Transverse colon (tissue), 4 donors: Measurements from ENCODE around the gene SRSF10. TPM values are rescaled to one million over a fixed set of nuclear protein-coding genes. Genes with fewer than 3 reads are reported as not detected.

ENCODE experiments used
- DNase-seq: peaks from one replicate; pipeline ENCODE4 v3.0.0-alpha.2; 2019
- H3K27ac ChIP-seq, 4 donors: fragments of 200-600 bp; sonication (generic); 2 replicates each; pipeline ENCODE4 v1.5.1; 2016 to 2018; ENCODE audit warnings: inconsistent platforms in 4 of 4
- H3K27me3 ChIP-seq: fragments of 200-600 bp; sonication (generic); 2 replicates; pipeline ENCODE4 v1.5.1; 2017; ENCODE audit warnings: inconsistent platforms
- H3K36me3 ChIP-seq, 4 donors: fragments of 200-600 bp; sonication (generic); 2 replicates each; pipeline ENCODE4 v1.5.1; 2017 to 2019; ENCODE audit warnings: inconsistent platforms in 4 of 4
- H3K4me1 ChIP-seq, 4 donors: fragments of 200-600 bp; sonication (generic); 2 replicates each; pipeline ENCODE4 v1.5.1; 2017 to 2020; ENCODE audit warnings: inconsistent platforms in 4 of 4
- H3K4me3 ChIP-seq, 4 donors: fragments of 200-600 bp; sonication (generic); 1 replicate in 1 of 4; 2 replicates in 3 of 4; pipeline versions ENCODE4 v1.5.1 to v1.6.1; 2017 to 2019; ENCODE audit warnings: inconsistent platforms in 4 of 4
- H3K9me3 ChIP-seq, 2 donors: fragments of 200-600 bp; sonication (generic); 2 replicates each; pipeline ENCODE4 v1.5.1; 2017 to 2019; ENCODE audit warnings: inconsistent platforms in 2 of 2
- CTCF ChIP-seq, 5 experiments: fragments of 200-600 bp in 3 of 5; fragments of 450-650 bp in 2 of 5; sonication (generic) in 3 of 5; IDR thresholded peaks; 1 replicate in 2 of 5; 2 replicates in 3 of 5; pipeline ENCODE4 v1.5.1; 2016 to 2017; ENCODE audit warnings: antibody characterized with exemption in 5 of 5, inconsistent platforms in 3 of 5, mild to moderate bottlenecking in 2 of 5, moderate library complexity in 1 of 5
- EP300 ChIP-seq: sonication (generic); formaldehyde crosslinking; IDR thresholded peaks from one replicate; pipeline ENCODE4 v1.6.1; 2017; ENCODE audit warnings: antibody characterized with exemption, low read depth
- POLR2A ChIP-seq: fragments of 450-650 bp; IDR thresholded peaks from one replicate; pipeline ENCODE4 v1.6.1; 2016; ENCODE audit warnings: antibody characterized with exemption, mild to moderate bottlenecking, moderate library complexity
- POLR2AphosphoS5 ChIP-seq, 3 donors: sonication (generic); formaldehyde crosslinking; IDR thresholded peaks; one replicate each; pipeline ENCODE4 v1.6.1; 2016; ENCODE audit warnings: antibody characterized with exemption in 3 of 3
- WGBS, 2 donors: methylation state at CpG; one replicate each; pipeline ENCODE4 v1.1.5; 2018; ENCODE audit warnings: low coverage in 1 of 2; 5-methylcytosine and 5-hydroxymethylcytosine counted together
- in situ Hi-C, 4 donors: fragments of 200-750 bp; cut with MboI; loops; one replicate each; pipeline versions ENCODE4 v1.15.0 to v1.15.1; 2017; ENCODE audit warnings: low sequenced_read_pairs in 3 of 4, low pct_ligation_motif_present in 1 of 4, low pct_unique_long_range_greater_than_20kb in 1 of 4
- intact Hi-C: fragments of 100-400 bp; cut with DNase I; formaldehyde crosslinking; loops from one replicate; pipeline ENCODE4 v1.15.1; 2023; ENCODE audit warnings: low total_unique reads
- total RNA-seq, 4 donors: library from RNA; depleted of rRNA; stranded (reverse); fragments of >200 nt; gene quantifications; one replicate each; pipeline ENCODE4 v1.1.0, GENCODE V29; 2016

Gene SRSF10
- total RNA-seq, 4 donors from 2014 or later, result 58.4 to 140 (median 91.3) TPM

DNA sequence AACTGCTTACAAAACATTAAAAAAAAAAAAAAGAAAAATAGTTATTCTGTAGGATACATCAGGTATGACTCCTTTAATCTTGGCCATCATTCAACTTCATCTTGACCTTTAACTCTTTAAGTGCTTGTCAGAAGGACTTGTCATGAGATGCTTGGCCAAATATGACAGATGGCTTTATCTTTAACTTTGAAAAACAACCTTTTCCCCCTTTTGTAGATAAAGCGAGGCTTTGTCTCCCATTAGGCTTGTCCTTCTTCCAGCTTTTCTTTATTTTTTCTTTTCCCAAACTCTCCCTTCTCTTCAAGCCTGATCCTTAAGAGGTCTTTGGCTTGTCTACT lies 2.3 kb downstream of the SRSF10 start:
- H3K4me3 ChIP-seq, result peak overlapping the region in 1 of 4 donors; percentile 97
- H3K9me3 ChIP-seq, result no peaks in the 10 kb centered on the region
- peaks cover 0 to 8% (median 2%) of the 10 kb centered on the region in 4 donors for H3K36me3 ChIP-seq
- TF ChIP-seq POLR2A (no peak), EP300 (no peak), POLR2AphosphoS5 (IDR thresholded peaks at IDR 0.05) (no peak), CTCF (IDR thresholded peaks at IDR 0.05) (no peak)
- in situ Hi-C loops, result no loop called here
- WGBS, 2 donors, result 61 to 78% methylated on average over 1 of the region's 1 CpG
- H3K4me1 ChIP-seq, result peaks cover 26 to 53% (median 35%) of the 10 kb centered on the region in 4 donors
- intact Hi-C loops, result no loop called here
- peak overlapping the region; percentile 27 to 98 (median 96) for H3K27ac ChIP-seq
- no peak for DNase-seq
- H3K27me3 ChIP-seq, result no peaks in the 10 kb centered on the region

DNA sequence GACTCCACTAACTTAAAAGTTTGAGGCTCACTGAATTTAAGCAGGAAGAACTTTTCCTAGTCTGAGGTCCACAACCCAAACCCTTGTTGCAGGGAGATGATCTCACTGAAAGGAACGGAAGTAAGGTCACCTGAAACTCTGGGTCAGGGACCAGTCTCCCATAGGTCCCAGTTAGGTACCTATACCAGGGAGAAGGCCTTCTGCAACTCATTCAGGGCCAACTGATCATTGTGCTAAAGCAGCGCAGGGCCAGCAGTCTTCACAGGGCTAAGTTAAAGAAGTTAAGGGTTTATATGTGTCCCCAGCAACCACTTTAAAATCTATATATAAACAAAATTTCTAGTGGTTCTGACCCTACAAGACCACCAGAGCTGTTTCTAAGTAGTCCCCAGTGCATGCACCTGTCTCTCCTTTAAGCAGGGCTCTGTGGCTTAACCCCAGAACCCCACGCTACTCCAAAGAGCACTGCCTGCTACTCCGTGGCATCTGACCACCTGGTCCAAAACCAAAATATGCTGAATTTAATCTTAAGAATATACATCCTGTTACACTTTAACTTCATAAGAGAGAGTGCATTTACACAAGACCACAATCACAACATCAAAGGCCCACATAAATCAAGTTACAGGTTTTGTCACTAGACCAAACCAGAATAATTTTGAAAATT lies 2.8 kb downstream of the SRSF10 start:
- peak overlapping the region; percentile 26 to 98 (median 62) for H3K27ac ChIP-seq
- DNase-seq, result no peak
- H3K9me3 ChIP-seq, result no peaks in the 10 kb centered on the region
- 36 to 53% methylated on average over 2 to 4 of the region's 4 CpGs for WGBS, 2 donors
- no peaks in the 10 kb centered on the region for H3K27me3 ChIP-seq
- TF ChIP-seq CTCF (IDR thresholded peaks at IDR 0.05) (no peak), POLR2A (no peak), EP300 (no peak), POLR2AphosphoS5 (IDR thresholded peaks at IDR 0.05) (no peak)
- in situ Hi-C loops (no loop called here), intact Hi-C loops (no loop called here)
- H3K4me1 ChIP-seq, result peaks cover 26 to 53% (median 35%) of the 10 kb centered on the region in 4 donors
- peaks cover 0 to 8% (median 2%) of the 10 kb centered on the region in 4 donors for H3K36me3 ChIP-seq
- H3K4me3 ChIP-seq, result no peak overlapping the region

DNA sequence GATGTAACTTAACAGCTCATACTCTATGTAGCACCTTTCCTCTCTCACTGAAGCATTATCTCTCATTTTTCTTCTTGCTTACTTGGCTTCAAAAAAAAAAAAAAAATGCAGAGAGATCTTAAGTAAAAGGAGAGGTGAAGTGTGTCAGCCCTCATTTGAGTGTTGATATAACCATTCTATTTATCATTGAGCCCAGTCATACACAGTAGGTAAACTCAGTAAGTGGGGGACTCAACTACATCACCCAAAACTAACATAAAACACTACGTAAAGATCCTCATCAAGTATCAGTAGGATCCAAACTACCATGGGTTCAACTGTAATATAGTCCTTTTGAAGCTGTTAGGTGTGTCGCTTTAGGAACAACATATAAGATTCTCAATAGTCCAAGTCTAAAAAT lies 12.3 kb downstream of the SRSF10 start:
- WGBS, 2 donors, result 68 to 100% methylated on average over 2 of the region's 2 CpGs
- TF ChIP-seq POLR2AphosphoS5 (IDR thresholded peaks at IDR 0.05) (no peak), POLR2A (no peak), EP300 (no peak), CTCF (IDR thresholded peaks at IDR 0.05) (no peak)
- no peak overlapping the region for H3K4me3 ChIP-seq
- no peak overlapping the region for H3K27ac ChIP-seq
- no peaks in the 10 kb centered on the region for H3K9me3 ChIP-seq
- peaks cover 11 to 26% (median 15%) of the 10 kb centered on the region in 4 donors for H3K4me1 ChIP-seq
- in situ Hi-C loops (no loop called here), intact Hi-C loops (no loop called here)
- no peaks in the 10 kb centered on the region for H3K27me3 ChIP-seq
- peaks cover 0 to 35% (median 14%) of the 10 kb centered on the region in 4 donors for H3K36me3 ChIP-seq
- DNase-seq, result no peak

DNA sequence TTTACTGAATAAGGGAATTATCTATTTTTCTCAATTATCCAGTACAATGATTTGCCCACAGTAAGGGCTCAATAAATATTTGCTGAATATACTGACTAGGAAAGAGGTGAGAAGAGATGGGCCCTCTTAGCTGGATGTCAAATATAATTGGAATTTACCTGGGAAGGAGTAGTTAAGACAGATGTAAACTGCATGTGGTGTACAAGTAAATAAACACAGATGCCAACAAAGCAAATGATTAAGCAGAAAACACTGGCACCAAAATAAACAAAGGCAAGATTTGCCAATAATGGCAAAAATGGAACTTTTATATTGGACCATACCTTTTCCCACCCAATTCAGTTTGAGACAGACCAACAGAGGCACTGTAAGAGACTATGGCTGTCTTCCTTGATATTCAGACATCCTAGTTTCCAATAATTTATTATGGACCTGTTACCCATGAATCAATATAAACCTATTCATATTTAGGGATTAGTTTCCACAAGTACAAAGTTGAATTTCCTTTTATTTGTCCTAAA lies 13.1 kb downstream of the SRSF10 start:
- H3K4me3 ChIP-seq, result no peak overlapping the region
- H3K27me3 ChIP-seq, result no peaks in the 10 kb centered on the region
- peaks cover 11 to 27% (median 15%) of the 10 kb centered on the region in 4 donors for H3K4me1 ChIP-seq
- intact Hi-C loops (no loop called here), in situ Hi-C loops (no loop called here)
- no peak for DNase-seq
- peaks cover 0 to 35% (median 14%) of the 10 kb centered on the region in 4 donors for H3K36me3 ChIP-seq
- no peaks in the 10 kb centered on the region for H3K9me3 ChIP-seq
- H3K27ac ChIP-seq, result no peak overlapping the region
- TF ChIP-seq CTCF (IDR thresholded peaks at IDR 0.05) (no peak), EP300 (no peak), POLR2AphosphoS5 (IDR thresholded peaks at IDR 0.05) (no peak)
